B cell (primary cell): ENCODE data around the gene MBD3L3.

Source experiments
- CTCF ChIP-seq: fragments of 200-600 bp; IDR thresholded peaks from one replicate; pipeline ENCODE4 v1.8.0; 2022; ENCODE audit warnings: antibody characterized with exemption, mild to moderate bottlenecking
- EZH2 ChIP-seq: IDR thresholded peaks from 2 replicates; pipeline ENCODE4 v1.6.1; 2012; ENCODE audit warnings: borderline replicate concordance, low read depth, mild to moderate bottlenecking, moderate library complexity, low read length; ENCODE audit not compliant: insufficient read depth, poor library complexity, severe bottlenecking

GRCh38 chr19:7101498-7102253, 43.2 kb upstream of the MBD3L3 start:
- TF ChIP-seq CTCF: no peak
- TF ChIP-seq EZH2: no peak
